OCI-LY7 (cell line): Measurements from ENCODE around the gene CD79A. TPM values are rescaled to one million over a fixed set of nuclear protein-coding genes. Genes with fewer than 3 reads are reported as not detected.

ENCODE experiments used
- BruUV-seq: library from RNA; stranded (reverse); fragments of 400-500 nt; replicated peaks from 2 replicates; lab custom pipeline; 2021; lab: Mats Ljungman, UMichigan
- CTCF ChIA-PET: fragments of 300-600 bp; sonication (Branson Sonifier 250); formaldehyde crosslinking; loops from one replicate; lab custom pipeline; 2022; ENCODE audit warnings: antibody characterized with exemption; ENCODE audit not compliant: unreplicated experiment; lab: Charles Lee
- POLR2A ChIA-PET: fragments of 300-600 bp; sonication (Branson Sonifier 250); formaldehyde crosslinking; loops from one replicate; lab custom pipeline; 2022; ENCODE audit warnings: antibody characterized with exemption; lab: Charles Lee
- DNase-seq: peaks from one replicate; pipeline ENCODE4 v3.0.0-alpha.2; 2015; ENCODE audit warnings: low spot score
- H2AFZ ChIP-seq: fragments of 200-600 bp; sonication (generic), shearing (Covaris generic); 2 replicates; pipeline ENCODE4 v1.6.1; 2014; ENCODE audit warnings: mild to moderate bottlenecking, antibody characterized with exemption, low read length, moderate library complexity
- H3K27ac ChIP-seq: fragments of 200-600 bp; sonication (generic); 2 replicates; pipeline ENCODE4 v1.5.1; 2014; ENCODE audit warnings: mixed run types, low read depth, mild to moderate bottlenecking, moderate library complexity, low read length, inconsistent platforms; ENCODE audit not compliant: poor library complexity, severe bottlenecking
- H3K36me3 ChIP-seq: fragments of 200-600 bp; sonication (generic); 2 replicates; pipeline ENCODE4 v1.6.1; 2014; ENCODE audit warnings: mild to moderate bottlenecking, antibody characterized with exemption, low read length, moderate library complexity, mixed read lengths; ENCODE audit not compliant: insufficient read depth
- H3K4me1 ChIP-seq: fragments of 200-600 bp; sonication (generic); 2 replicates; pipeline ENCODE4 v1.5.1; 2014; ENCODE audit warnings: mild to moderate bottlenecking, low read length; ENCODE audit not compliant: insufficient read depth, poor library complexity, severe bottlenecking
- H3K4me2 ChIP-seq: fragments of 200-600 bp; sonication (generic); 2 replicates; pipeline ENCODE4 v1.6.1; 2014; ENCODE audit warnings: mild to moderate bottlenecking, low read length
- H3K4me3 ChIP-seq: fragments of 200-600 bp; sonication (generic); 2 replicates; pipeline ENCODE4 v1.5.1; 2014; ENCODE audit warnings: mild to moderate bottlenecking, low read depth, low read length; ENCODE audit not compliant: poor library complexity, severe bottlenecking
- H3K79me2 ChIP-seq: fragments of 200-600 bp; sonication (generic); 2 replicates; pipeline ENCODE4 v1.6.1; 2016; ENCODE audit warnings: low read depth, mild to moderate bottlenecking, low read length, moderate library complexity, mixed read lengths; ENCODE audit not compliant: insufficient read depth
- H3K9me2 ChIP-seq: fragments of 200-600 bp; sonication (generic); 2 replicates; pipeline ENCODE4 v1.6.1; 2016; ENCODE audit warnings: mild to moderate bottlenecking, low read length, mixed read lengths; ENCODE audit not compliant: insufficient read depth
- H3K9me3 ChIP-seq: fragments of 200-600 bp; sonication (generic); 2 replicates; pipeline ENCODE4 v1.6.1; 2014; ENCODE audit warnings: mild to moderate bottlenecking, mixed run types, low read length, mixed read lengths
- H4K20me1 ChIP-seq: fragments of 200-600 bp; sonication (generic); 2 replicates; pipeline ENCODE4 v1.6.1; 2014; ENCODE audit warnings: mild to moderate bottlenecking, antibody characterized with exemption, low read length, moderate library complexity, mixed read lengths; ENCODE audit not compliant: insufficient read depth
- CTCF ChIP-seq: fragments of 200-600 bp; sonication (generic); conservative IDR thresholded peaks from 2 replicates; pipeline ENCODE4 v1.5.1; 2014; ENCODE audit warnings: mild to moderate bottlenecking, antibody characterized with exemption, low read length, moderate library complexity, mixed read lengths
- EZH2phosphoT487 ChIP-seq: fragments of 200-600 bp; sonication (generic); IDR thresholded peaks from 2 replicates; pipeline ENCODE4 v1.6.1; 2018; ENCODE audit warnings: low read depth, borderline replicate concordance, mild to moderate bottlenecking, mixed run types, antibody characterized with exemption, low read length, moderate library complexity, mixed read lengths
- intact Hi-C: fragments of 100-400 bp; cut with micrococcal nuclease; formaldehyde crosslinking; loops from one replicate; pipeline ENCODE4 v1.10.0; 2022; ENCODE audit not compliant: unreplicated experiment
- total RNA-seq, 2 experiments: library from RNA; depleted of rRNA in 1 of 2; stranded (reverse); fragments of >200 nt in 1 of 2; shearing (Covaris generic) in 1 of 2; gene quantifications; 2 replicates each; pipeline ENCODE4 v1.2.3, GENCODE V29; 2014 to 2022

The CD79A gene
- total RNA-seq, 2 experiments from 2014 or later, result 1,094 to 1,195 TPM

- DNase-seq, result peak; percentile 89
- ChIA-PET POLR2A (interaction anchor here (0.5 to 3.6 kb wide), 6 partner anchors 11 to 91 kb away, joined by 3 to 18 read pairs (median 4); partner anchors contain the start of gene CD79A), CTCF (no interaction called here)
- Histone ChIP-seq H2AFZ (no peak overlapping the region), H3K79me2 (peaks cover 37% of the 10 kb centered on the region), H3K9me2 (no peaks in the 10 kb centered on the region), H3K27ac (peak overlapping the region; percentile 88), H3K36me3 (peaks cover 70% of the 10 kb centered on the region), H3K4me2 (peak overlapping the region; percentile 99), H4K20me1 (no peaks in the 10 kb centered on the region), H3K4me3 (peak overlapping the region; percentile 97), H3K4me1 (peaks cover 48% of the 10 kb centered on the region), H3K9me3 (no peaks in the 10 kb centered on the region)
- BruUV-seq, result no TSS peak
- TF ChIP-seq CTCF (peak; percentile 81), EZH2phosphoT487 (no peak)
- intact Hi-C loops, result loop anchor here (1.0 to 2.0 kb wide), 4 partner anchors 15 to 70 kb away; no protein-coding TSS in a partner anchor
Measured at GRCh38 chr19:41887711-41888382, 10.8 kb downstream of the CD79A start.

GRCh38 chr19:41888926-41889325 lies 11.8 kb downstream of the CD79A start:
- peaks cover 48% of the 10 kb centered on the region for H3K4me1 ChIP-seq
- BruUV-seq, result no TSS peak
- TF ChIP-seq CTCF (peak; percentile 47), EZH2phosphoT487 (no peak)
- intact Hi-C loops, result no loop called here
- no peak for DNase-seq
- no peak overlapping the region for H2AFZ ChIP-seq
- peak overlapping the region; percentile 9 for H3K27ac ChIP-seq
- H4K20me1 ChIP-seq, result no peaks in the 10 kb centered on the region
- peaks cover 37% of the 10 kb centered on the region for H3K79me2 ChIP-seq
- no peak overlapping the region for H3K4me3 ChIP-seq
- peak overlapping the region; percentile 99; the same call in 1 of the 2 replicates for H3K4me2 ChIP-seq
- ChIA-PET POLR2A (interaction anchor here (1.0 to 1.4 kb wide), 2 partner anchors 17 to 63 kb away, joined by 3 read pairs; no protein-coding TSS in a partner anchor), CTCF (no interaction called here)
- H3K9me2 ChIP-seq, result no peaks in the 10 kb centered on the region
- no peaks in the 10 kb centered on the region for H3K9me3 ChIP-seq
- H3K36me3 ChIP-seq, result peaks cover 66% of the 10 kb centered on the region

GRCh38 chr19:41889896-41890295 lies 12.8 kb downstream of the CD79A start:
- H3K4me3 ChIP-seq, result no peak overlapping the region
- H3K4me1 ChIP-seq, result peaks cover 53% of the 10 kb centered on the region
- TF ChIP-seq CTCF (no peak), EZH2phosphoT487 (no peak)
- H3K27ac ChIP-seq, result no peak overlapping the region
- no peak overlapping the region for H3K4me2 ChIP-seq
- H2AFZ ChIP-seq, result no peak overlapping the region
- ChIA-PET POLR2A (interaction anchor here (1.1 to 1.4 kb wide), 2 partner anchors 18 to 30 kb away, joined by 3 read pairs; no protein-coding TSS in a partner anchor), CTCF (no interaction called here)
- no peaks in the 10 kb centered on the region for H3K9me3 ChIP-seq
- no peak for DNase-seq
- BruUV-seq, result no TSS peak
- no peaks in the 10 kb centered on the region for H4K20me1 ChIP-seq
- intact Hi-C loops, result no loop called here
- no peaks in the 10 kb centered on the region for H3K9me2 ChIP-seq
- peaks cover 31% of the 10 kb centered on the region for H3K79me2 ChIP-seq
- H3K36me3 ChIP-seq, result peaks cover 70% of the 10 kb centered on the region
